ENCODE data around the gene CCDC92.
"Not testable (repeated sequence)": the region's sequence is repeated elsewhere in the genome, so short reads cannot be mapped to it uniquely, and the experiment has no call there.

The CCDC92 gene

DNA sequence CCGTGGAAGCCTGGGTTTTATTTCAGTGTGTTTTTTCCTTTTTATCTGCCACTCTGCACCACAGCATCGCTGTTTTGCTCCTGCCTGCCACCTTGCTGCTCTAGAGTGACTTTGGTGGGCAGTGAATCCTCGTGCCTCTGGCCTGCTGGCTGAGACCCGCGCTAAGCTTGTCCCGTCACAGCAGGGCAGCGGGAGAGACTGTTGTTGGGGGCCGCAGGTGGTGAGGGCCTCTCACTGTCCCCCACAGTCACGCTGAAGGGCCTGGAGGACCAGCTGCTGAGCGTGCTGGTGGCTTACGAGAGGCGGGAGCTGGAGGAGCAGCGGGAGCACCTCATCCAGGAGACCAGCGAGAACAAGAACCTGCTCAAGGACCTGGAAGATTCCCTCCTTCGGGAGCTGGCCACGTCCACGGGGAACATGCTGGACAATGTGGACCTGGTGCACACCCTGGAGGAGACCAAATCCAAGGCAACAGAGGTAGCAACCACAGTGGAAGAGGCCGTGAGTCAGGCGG lies 55.2 kb downstream of the CCDC92 start:
- Histone ChIP-seq H3K36me3 (replicated peaks) (no peaks in the 10 kb centered on the region), H3K4me3 (ENCODE audit: low read depth, low read length) (no peak overlapping the region), H3K27me3 (replicated peaks) (no peaks in the 10 kb centered on the region), H3K27ac (no peak overlapping the region)
- TF ChIP-seq, protein P1, sequence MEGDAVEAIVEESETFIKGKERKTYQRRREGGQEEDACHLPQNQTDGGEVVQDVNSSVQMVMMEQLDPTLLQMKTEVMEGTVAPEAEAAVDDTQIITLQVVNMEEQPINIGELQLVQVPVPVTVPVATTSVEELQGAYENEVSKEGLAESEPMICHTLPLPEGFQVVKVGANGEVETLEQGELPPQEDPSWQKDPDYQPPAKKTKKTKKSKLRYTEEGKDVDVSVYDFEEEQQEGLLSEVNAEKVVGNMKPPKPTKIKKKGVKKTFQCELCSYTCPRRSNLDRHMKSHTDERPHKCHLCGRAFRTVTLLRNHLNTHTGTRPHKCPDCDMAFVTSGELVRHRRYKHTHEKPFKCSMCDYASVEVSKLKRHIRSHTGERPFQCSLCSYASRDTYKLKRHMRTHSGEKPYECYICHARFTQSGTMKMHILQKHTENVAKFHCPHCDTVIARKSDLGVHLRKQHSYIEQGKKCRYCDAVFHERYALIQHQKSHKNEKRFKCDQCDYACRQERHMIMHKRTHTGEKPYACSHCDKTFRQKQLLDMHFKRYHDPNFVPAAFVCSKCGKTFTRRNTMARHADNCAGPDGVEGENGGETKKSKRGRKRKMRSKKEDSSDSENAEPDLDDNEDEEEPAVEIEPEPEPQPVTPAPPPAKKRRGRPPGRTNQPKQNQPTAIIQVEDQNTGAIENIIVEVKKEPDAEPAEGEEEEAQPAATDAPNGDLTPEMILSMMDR (IDR thresholded peaks at IDR 0.05; ENCODE audit: low read depth, low read length, missing control alignments): no peak
- in situ Hi-C loops (cut with HindIII; ENCODE audit: low pct_ligation_motif_present, low sequenced_read_pairs): no loop called here
- no peak for DNase-seq

DNA sequence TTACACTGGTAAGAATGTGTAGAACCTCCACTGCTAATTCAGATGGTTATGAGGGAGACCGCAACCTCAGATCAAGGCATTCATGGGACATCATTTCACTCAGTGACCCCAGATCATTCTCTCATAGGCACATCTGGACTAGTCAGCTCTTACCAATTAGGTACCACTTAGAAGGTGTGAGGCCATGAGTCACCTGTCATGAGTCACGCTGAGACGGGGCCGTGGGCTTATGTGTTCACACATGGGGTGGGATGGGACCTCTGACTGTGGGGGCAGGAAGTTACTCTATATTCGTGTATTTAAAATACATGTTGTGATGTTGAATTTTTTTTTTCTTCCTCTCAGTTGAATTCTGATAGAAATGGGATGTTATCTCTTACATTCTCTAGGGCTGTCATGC lies 55.9 kb downstream of the CCDC92 start:
- no peak for DNase-seq
- in situ Hi-C loops (cut with HindIII; ENCODE audit: low pct_ligation_motif_present, low sequenced_read_pairs): no loop called here
- TF ChIP-seq, protein P1 (IDR thresholded peaks at IDR 0.05; ENCODE audit: low read depth, low read length, missing control alignments): no peak
- Histone ChIP-seq H3K36me3 (replicated peaks) (no peaks in the 10 kb centered on the region), H3K27ac (no peak overlapping the region), H3K4me3 (ENCODE audit: low read depth, low read length) (no peak overlapping the region), H3K27me3 (replicated peaks) (no peaks in the 10 kb centered on the region)

DNA sequence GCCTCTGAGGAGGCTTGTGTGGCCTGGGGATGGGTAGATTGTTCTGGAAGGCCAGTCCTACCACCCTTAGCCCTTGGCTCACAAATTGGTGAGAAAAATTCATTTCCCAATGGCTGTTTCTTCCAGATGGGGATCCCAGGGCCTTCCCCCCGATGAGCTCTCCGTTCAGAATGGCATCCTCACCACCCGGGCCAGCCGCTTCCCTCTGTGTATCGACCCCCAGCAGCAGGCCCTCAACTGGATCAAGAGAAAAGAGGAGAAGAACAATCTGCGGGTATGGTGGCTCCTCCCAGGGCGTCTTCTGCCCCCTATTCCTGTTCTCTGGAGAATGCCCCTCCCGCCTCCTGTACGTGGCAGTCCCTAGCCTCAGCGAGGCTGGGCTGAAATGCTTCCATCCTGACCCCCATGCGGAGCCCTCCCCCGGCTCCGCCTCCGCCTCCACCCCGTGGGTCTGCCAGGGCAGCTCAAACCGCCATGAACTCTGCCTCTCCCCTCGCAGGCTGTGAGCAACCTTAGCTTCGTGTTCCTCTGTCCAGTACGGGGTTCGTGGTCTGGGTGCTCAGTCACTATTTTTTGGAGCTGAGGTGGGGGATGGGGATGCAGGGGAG lies 57.8 kb downstream of the CCDC92 start:
- in situ Hi-C loops (cut with HindIII; ENCODE audit: low pct_ligation_motif_present, low sequenced_read_pairs): no loop called here
- no peaks in the 10 kb centered on the region for H3K27me3 ChIP-seq (replicated peaks)
- DNase-seq: no peak

DNA sequence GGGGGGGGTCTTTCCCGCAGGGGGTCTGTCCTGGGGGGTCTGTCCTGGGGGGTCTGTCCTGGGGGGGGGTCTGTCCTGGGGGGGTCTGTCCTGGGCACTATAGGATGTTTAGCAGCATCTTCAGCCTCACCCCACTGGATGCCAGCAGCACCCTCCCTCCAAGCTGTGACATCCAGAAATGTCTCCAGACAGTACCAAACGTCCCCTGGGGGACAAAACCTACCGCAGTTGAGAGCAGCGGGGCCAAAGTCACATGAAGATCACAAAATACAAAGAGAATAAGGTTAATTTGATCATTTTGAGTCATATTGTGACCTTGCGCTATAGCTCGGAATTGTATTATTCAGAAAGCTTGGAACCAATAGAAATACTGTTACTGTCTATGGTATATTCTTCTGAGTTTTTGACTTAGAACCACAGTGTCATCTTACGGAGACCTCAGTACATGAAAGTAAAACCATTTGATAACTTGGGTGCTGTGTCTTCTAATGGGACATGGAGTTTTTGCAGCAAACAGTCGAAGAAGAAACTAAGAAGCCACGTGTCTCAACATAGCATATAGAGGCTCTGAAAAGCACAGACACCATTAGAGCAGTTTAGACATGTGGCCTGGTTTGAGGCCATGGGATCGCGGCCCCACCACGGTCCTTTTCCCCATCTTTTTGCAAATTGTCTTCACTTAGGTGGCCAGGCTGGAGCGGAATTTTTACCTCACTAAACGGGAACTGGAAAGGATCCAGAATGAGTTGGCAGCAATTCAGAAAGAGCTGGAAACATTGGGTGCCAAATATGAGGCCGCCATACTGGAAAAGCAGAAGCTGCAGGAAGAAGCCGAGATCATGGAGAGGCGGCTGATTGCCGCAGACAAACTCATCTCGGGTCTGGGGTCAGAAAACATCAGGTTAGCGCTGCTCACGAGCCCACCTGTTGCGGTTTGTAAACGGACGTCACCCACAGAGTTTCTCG lies 59.9 kb downstream of the CCDC92 start:
- no peak overlapping the region for H3K27ac ChIP-seq
- TF ChIP-seq, protein P1 (IDR thresholded peaks at IDR 0.05; ENCODE audit: low read depth, low read length, missing control alignments): no peak
- H3K36me3 ChIP-seq (replicated peaks): no peaks in the 10 kb centered on the region
- H3K4me3 ChIP-seq (ENCODE audit: low read depth, low read length): no peak overlapping the region
- no peaks in the 10 kb centered on the region for H3K27me3 ChIP-seq (replicated peaks)
- DNase-seq: no peak
- in situ Hi-C loops (cut with HindIII; ENCODE audit: low pct_ligation_motif_present, low sequenced_read_pairs): no loop called here

More for the DNA sequence above, 57.8 kb downstream of the CCDC92 start:
- Histone ChIP-seq H3K36me3 (replicated peaks) (no peaks in the 10 kb centered on the region), H3K27ac (no peak overlapping the region), H3K4me3 (ENCODE audit: low read depth, low read length) (no peak overlapping the region)
- TF ChIP-seq, protein P1 (IDR thresholded peaks at IDR 0.05; ENCODE audit: low read depth, low read length, missing control alignments): no peak

DNA sequence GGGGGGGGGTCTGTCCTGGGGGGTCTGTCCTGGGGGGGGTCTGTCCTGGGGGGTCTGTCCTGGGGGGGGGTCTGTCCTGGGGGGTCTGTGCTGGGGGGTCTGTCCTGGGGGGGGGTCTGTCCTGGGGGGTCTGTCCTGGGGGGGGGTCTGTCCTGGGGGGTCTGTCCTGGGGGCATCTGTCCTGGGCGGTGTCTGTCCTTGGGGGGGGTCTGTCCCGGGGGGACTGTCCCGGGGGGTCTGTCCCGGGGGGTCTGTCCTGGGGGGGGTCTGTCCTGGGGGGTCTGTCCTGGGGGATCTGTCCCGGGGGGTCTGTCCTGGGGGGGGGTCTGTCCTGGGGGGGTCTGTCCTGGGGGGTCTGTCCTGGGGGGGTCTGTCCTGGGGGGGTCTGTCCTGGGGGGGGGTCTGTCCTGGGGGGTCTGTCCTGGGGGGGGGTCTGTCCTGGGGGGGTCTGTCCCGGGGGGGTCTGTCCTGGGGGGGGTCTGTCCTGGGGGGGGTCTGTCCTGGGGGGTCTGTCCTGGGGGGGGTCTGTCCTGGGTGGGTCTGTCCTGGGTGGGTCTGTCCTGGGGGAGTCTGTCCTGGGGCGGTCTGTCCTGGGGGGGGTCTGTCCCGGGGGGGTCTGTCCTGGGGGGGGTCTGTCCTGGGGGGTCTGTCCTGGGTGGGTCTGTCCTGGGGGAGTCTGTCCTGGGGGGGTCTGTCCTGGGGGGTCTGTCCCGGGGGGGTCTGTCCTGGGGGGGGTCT lies 60.8 kb downstream of the CCDC92 start:
- H3K27me3 ChIP-seq (replicated peaks); DNase-seq; H3K4me3 ChIP-seq (ENCODE audit: low read depth, low read length); H3K27ac ChIP-seq; H3K36me3 ChIP-seq (replicated peaks); in situ Hi-C loops (cut with HindIII; ENCODE audit: low pct_ligation_motif_present, low sequenced_read_pairs): not testable (repeated sequence)

DNA sequence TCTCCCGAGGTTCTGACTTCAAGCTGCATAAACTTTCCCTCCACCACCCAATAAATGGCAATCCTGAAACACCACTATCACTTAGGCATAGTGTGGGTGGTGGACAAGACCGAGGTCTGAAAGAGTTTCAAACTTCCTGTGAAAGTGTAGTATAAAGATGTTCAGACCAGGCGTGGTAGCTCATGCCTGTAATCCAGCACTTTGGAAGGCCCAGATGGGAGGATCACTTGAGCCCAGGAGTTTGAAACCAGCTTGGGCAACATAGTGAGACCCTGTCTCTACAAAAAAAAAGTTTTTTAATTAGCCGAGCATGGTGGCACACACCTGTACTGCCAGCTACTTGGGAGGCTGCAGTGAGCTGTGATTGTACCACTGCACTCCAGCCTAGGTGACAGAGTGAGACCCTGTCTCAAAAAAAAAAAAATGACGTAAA lies 61.9 kb downstream of the CCDC92 start:
- Histone ChIP-seq H3K4me3 (ENCODE audit: low read depth, low read length) (no peak overlapping the region), H3K27me3 (replicated peaks) (no peaks in the 10 kb centered on the region), H3K27ac (no peak overlapping the region), H3K36me3 (replicated peaks) (no peaks in the 10 kb centered on the region)
- TF ChIP-seq, protein P1 (IDR thresholded peaks at IDR 0.05; ENCODE audit: low read depth, low read length, missing control alignments): no peak
- no peak for DNase-seq
- in situ Hi-C loops (cut with HindIII; ENCODE audit: low pct_ligation_motif_present, low sequenced_read_pairs): no loop called here
